GM21390 (cell line): ENCODE measurements around the gene KMT5C.
"Not testable (repeated sequence)": the region's sequence is repeated elsewhere in the genome, so short reads cannot be mapped to it uniquely, and the experiment has no call there.

Experiments
- ATAC-seq: cut with Tn5 transposase; IDR thresholded peaks from one replicate; pipeline ENCODE4 v1.9.1; 2021; ENCODE audit not compliant: unreplicated experiment

The KMT5C gene

GRCh38 chr19:55315956-55316525 lies 23.6 kb upstream of the KMT5C start:
- no peak for ATAC-seq

- no peak for ATAC-seq
Observed at GRCh38 chr19:55316646-55317045, 23.0 kb upstream of the KMT5C start.

GRCh38 chr19:55319785-55320184 lies 19.9 kb upstream of the KMT5C start:
- ATAC-seq: no peak

- ATAC-seq: no peak
Observed at GRCh38 chr19:55320844-55321419, 18.7 kb upstream of the KMT5C start.

GRCh38 chr19:55321466-55322137 lies 18.1 kb upstream of the KMT5C start:
- no peak for ATAC-seq

- ATAC-seq: no peak
Observed at GRCh38 chr19:55322204-55322885, 17.3 kb upstream of the KMT5C start.

- ATAC-seq: no peak
Observed at GRCh38 chr19:55324662-55325061, 15.0 kb upstream of the KMT5C start.

- no peak for ATAC-seq
Observed at GRCh38 chr19:55325172-55325571, 14.5 kb upstream of the KMT5C start, which contains the start of gene TMEM150B. TSS of gene TMEM150B (minus strand) at chr19:55325341. CDS start at chr19:55321036, 4,305 bp downstream.

- ATAC-seq: not testable (repeated sequence)
Observed at GRCh38 chr19:55328774-55329318, 10.8 kb upstream of the KMT5C start.

GRCh38 chr19:55329791-55330190 lies 9.9 kb upstream of the KMT5C start:
- ATAC-seq: not testable (repeated sequence)

- no peak for ATAC-seq
Observed at GRCh38 chr19:55333870-55334269, 5.8 kb upstream of the KMT5C start.

GRCh38 chr19:55336101-55336500 lies 3.6 kb upstream of the KMT5C start:
- no peak for ATAC-seq

GRCh38 chr19:55339889-55340783 lies 460 bp downstream of the KMT5C start:
- ATAC-seq: no peak

- ATAC-seq: no peak
Observed at GRCh38 chr19:55340784-55341147, 1.1 kb downstream of the KMT5C start.

GRCh38 chr19:55341171-55341588 lies 1.5 kb downstream of the KMT5C start:
- no peak for ATAC-seq

- ATAC-seq: no peak
Observed at GRCh38 chr19:55341595-55342531, 2.2 kb downstream of the KMT5C start.

- ATAC-seq: no peak
Observed at GRCh38 chr19:55344444-55344843, 4.8 kb downstream of the KMT5C start.

- ATAC-seq: no peak
Observed at GRCh38 chr19:55345101-55345817, 5.6 kb downstream of the KMT5C start.
